Umbilical cord (tissue), 2 donors: ENCODE data around the gene CNFN. TPM values are rescaled to one million over a fixed set of nuclear protein-coding genes. Genes with fewer than 3 reads are reported as not detected.

Experiments used
- DNase-seq: peaks from one replicate; pipeline ENCODE4 v3.0.0-alpha.2; 2015; ENCODE audit warnings: low spot score
- total RNA-seq: library from RNA; depleted of rRNA; stranded (reverse); fragments of >200 nt; gene quantifications from one replicate; pipeline ENCODE4 v1.2.3, GENCODE V29; 2014; ENCODE audit warnings: low replicate concordance; ENCODE audit not compliant: insufficient read depth

CNFN gene
- total RNA-seq, 1 donor from 2014 or later = not detected

DNA sequence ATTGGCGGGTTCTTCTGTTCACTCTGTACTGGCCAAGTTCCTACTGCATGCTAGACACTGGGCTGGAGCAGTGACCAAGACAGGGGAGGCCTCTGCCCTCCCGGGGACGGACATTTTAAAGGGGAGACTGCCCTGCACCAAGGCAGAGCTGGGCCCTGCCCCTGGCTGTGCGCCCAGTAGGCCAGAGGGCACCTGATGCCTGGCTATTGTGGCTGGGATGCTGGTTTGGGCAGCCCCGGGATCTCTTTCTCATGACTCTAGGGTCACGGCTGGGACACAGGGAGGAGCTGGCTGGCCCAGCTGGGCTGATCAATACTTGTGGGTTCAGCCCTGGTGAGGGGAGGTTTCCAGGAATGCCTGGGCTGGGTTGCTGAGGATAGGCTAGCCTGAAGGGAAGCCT, 19.4 kb upstream of the CNFN start:
- no peak for DNase-seq

DNA sequence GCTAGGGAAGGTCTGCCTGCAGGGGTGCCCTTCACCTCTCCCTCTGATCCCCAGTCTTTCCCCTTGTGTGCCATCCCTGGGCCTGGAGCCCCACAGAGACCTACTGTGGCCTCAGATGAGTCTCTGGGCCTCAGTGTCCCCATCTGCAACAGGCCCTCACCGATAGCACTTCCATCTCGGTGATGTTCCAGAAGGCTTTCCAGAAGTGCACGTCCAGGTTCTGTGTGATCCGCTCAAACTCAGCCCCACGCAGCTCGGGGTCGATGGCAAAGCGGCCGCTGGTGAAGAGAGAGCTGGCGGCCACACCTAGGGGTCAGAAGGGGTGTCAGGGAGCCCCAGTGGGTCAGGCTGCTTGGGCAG, 17.7 kb upstream of the CNFN start:
- DNase-seq = no peak

DNA sequence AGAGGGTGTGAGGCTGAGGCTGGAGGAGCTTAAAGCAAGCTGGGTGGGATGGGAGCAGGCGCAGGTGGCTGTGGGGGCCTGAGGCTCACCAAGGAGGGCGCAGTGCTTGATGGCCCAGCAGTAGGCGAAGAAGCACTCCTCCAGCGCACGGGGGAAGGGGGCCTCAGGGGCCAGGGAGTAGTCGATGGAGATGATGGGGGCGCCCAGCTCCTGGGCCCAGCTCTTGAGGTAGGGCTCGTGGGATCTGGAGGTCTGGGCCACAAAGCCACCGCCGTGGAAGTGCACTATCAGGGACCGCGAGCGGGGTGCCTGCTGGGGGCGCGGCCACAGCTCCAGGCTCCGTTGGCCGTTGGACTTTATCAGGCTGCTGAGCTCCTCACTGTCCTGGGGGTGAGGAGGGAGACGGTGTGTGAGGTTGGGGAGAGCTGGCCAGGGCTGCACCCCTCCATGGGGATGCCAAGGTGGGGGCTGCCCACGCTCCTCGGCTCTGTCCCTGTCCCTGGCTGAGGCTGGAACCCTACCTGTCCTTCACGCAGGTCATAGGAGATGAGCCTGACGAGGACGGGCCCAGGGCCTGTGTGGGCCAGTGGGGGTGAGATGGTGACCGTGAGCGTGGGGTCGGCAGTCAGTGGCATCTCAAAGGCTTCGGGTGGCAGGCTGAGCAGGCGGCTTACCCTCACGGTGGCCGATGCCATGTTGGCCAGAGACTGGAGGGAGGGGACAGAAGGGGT, 17.2 kb upstream of the CNFN start:
- DNase-seq = no peak

DNA sequence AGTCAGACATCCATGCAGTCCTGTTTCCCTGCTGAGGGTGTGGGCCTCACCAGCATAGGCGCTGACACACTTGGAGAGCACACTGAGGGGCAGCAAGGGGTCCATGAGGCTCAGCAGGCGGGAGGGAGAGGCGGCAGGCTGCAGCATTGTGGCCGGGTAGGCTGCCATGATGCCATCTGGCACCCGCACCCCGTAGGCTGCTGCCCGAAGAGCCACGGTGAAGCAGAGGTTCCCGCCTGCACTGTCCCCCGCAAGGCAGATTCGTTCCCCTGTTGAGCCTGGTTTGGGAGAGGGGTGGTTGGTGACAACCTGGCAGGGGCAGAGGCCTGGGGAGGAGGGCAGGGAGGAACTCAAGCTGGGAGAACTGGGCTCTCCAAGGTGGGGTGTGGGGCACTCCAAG, 16.0 kb upstream of the CNFN start:
- DNase-seq = no peak

DNA sequence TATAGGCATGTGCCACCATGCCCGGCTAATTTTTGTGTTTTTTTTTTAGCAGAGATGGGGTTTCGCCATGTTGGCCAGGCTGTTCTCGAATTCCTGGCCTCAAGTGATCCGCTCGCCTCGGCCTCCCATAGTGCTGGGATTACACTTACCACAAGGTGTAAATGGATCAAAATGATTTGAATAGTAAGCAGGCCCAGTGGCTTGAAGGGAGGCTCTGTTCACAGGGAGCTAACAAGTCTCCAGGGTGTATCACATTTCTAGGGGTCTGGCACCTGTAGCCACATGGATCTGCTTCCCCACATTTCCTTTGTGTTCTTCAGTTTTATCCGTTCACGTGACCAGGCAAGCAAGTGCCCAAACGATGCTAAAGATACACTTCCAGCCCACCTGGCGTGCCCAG, 13.5 kb upstream of the CNFN start:
- no peak for DNase-seq

DNA sequence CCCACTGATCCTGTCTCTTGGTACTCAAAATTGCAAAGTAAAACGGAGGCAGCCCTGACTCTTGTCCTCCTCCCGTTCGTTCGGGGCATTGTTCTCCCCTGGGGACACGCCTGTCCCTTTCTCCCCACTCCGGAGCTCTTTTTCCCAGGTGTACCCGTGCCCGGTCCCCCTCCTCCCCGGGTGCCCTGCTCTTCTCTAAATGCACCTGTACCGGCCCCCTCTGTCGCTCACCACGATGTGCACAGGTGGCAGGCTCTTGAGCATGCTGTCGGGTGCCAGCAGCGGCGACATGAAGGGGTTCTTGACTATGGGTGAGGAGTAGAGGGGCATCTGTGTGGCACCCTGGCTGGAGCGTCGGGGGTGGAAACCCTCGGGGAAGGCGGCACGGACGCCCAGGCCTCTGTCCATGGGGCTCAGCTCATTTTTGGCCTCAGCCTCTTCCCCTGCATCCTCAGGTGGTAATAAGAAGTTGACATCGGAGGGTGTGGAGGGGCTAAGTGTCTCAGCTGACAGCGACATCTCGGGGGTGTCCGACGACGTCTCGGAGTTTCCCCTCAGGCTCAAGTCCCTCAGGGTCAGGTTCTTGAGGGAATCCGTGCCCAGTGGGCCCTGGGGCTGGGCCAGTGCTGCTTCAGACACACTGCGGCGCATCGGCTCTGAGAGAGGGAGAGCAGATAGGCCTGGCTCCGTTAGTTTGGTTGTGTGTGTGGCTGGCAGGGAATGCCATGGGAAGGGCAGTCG, 12.4 kb upstream of the CNFN start:
- DNase-seq = no peak

DNA sequence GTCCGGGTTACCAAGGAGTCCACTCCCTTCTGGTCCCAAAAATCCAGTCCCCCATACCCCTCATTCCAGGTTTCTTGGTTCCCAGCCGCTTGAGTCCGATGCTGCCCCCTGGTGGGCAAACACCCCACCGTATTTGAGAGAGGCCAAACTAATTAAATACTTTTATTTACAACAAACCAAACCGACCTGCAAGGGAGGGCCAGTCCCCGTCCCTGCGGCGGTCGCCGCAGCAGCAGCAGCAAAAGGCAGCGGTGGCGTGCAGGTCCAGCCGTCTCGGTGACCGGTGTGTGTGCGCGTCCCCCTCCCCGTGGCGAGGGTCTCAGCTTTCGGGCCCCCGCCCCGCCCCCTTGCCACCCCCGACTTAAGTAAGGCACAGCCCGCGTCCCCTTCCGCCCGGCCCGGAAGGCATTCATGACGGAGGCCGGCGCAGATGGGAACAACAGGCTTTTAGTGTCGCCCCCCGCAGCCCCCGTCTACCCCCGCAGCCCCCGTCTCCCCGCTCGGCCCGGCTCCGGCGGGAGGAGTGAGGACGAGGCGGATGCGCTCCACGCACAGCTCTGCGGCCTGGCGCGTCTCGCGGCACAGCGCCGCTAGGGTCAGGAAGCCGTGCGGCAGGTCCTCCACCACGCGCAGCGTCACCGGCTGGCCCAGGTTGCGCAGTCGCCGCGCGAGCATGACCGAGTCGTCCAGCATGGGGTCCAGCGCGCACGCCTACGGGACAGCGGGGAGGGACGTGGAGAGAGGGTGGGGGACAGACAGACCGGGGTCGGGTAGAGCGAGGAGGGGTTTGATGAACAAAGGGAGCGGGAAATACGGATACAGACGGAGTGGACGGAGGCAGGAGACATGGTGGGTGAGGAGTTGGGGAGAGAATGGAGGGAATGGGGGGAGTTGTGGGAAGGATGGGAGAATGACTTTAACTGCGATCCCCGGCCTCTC, 11.5 kb upstream of the CNFN start:
- peak; percentile 73 for DNase-seq

DNA sequence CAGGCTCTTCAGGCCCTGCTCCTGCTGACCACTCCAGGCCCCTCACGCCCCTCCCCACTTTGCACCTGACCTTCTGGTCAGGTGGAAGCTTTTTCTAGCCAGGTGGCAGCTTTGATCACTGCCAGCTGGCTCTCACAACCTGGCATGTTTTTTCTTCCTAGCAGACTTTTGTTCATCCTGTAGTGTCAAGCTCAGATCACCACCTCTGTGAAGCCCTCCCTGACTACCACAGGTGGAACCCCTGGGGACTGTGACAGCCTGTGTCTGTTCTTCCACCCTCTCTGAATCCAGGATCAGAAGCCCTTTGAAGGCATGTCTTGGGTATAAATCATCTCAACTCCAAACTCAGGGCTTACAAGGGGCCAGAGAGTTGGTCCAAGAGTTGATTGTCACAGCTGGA, 10.3 kb upstream of the CNFN start:
- no peak for DNase-seq

GRCh38 chr19:42397263-42398166, 7.4 kb upstream of the CNFN start:
- DNase-seq = no peak

DNA sequence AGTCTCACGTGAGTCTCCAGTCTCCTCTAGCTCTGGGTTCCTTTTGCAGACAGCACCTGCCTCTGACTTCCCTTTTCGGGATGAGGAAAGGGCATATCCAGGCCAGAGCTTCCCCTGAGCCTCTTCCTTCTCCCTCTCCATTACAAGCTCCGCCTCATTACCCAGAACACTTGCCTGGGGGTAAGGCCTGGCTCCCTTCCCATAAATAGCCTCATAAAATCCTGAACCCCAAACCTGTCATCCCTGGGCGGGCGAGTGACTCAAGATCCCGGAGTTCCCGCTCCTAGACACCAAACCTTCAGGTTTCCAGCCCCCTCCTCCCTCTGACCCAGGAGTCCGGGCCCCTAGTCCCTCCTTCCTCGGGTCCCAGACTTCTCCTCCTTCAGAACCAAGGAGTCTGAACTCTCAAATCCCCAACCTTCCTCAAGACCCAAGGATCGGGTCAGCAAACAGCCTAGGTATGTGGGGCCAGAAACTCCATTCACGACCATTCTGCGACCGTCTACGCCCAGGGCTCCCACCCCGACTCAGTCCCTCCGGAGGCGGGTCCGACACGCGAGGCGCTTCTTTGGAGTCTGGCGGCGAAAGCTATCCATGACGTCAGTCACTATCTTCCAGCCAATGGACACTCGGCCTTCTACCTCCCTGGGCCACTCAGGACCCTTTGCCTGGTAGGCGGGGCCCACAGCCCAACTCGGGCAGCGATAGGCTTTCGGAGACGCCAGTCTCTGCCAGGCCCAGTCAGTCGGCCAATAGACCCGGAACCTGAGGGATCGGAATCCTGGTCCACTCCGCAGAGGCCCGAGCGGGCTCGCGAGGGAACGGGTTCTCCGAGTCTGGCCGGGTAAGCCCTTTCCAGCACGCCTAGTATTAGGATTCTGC, 6.5 kb upstream of the CNFN start:
- DNase-seq = peak; percentile 100

DNA sequence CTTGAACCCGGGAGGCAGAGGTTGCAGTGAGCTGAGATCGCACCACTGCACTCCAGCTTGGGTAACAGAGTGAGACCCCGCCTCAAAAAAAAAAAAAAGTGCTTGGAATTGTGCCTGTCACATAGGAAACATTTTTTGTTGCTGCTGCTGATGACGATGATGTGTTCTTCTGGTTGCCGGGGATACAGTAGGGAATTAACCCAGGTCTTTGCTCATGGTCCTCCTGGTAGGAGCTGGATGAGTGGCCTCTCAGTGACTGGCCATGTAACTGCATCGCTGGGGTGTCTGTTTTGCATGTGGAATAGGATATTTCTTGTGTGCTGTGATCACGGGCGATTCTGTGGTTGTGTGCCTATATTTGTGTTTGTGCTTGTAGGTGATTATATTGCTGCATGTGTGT, 4.7 kb upstream of the CNFN start:
- DNase-seq = no peak

DNA sequence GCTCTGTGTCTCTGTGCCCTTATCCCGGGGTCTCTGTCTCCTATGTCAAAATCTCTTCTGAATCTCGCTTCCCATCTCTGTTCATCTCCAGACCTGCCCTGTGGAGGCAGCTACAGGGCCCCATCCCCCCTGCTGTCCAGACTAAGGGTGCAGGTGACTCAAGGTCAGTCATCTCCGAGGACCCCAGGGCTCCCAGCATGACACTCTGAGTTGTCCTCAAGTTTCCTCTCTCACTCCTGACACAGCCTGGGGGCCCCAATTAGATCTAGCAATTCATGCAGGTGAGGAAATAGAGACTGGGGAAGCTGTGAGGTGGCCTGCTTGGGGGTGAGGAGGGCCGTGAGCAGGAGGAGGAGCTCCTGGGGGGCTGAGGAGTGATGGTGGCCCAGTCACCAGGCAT, 2.1 kb upstream of the CNFN start:
- DNase-seq = no peak

- no peak for DNase-seq
Observed at GRCh38 chr19:42388851-42389489, 1.1 kb downstream of the CNFN start.

DNA sequence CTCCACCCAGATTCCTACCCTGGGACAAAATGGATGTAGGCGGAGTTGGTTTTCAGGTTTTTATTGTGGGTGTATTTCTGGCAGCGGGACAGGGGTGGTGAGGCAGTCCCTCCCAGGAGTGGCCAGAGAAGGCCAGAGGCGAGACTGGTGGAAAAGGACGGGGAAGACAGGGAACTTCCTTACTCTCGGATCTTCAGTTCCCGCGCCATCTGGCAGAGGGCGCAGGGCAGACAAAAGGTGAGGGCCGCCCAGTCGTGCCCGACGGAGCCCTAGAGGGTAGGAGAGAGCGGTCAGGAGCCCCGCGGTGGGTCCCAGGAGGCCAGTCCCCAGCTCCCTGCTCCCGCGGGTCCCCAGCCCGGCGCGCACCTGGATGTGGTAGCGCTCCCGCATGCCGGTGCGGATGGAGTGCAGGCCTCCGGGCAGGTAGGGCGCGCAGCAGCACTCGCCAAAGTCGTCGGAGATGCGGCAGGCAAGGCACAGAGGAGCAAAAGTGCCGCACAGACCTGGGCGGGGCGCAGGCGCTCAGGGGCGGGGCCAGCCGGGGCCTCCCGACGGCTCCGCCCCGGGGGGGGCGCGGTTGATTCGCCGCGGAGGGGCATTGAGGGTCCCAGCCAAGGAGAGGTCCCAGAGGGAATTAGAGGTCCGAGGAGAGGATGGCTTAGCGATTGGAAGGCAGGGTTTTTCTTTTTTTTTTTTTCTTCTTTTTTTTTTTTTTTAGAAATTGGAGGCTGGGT, 3.0 kb downstream of the CNFN start:
- DNase-seq = peak; percentile 66

- no peak for DNase-seq
Observed at GRCh38 chr19:42380155-42380554, 9.9 kb downstream of the CNFN start.

- DNase-seq = no peak
Observed at GRCh38 chr19:42378225-42379215, 11.6 kb downstream of the CNFN start.

- no peak for DNase-seq
Observed at GRCh38 chr19:42376177-42376555, 13.9 kb downstream of the CNFN start.
